AG09319 (cell line): Measurements from ENCODE around the gene RELCH.

Source experiments
- DNase-seq: peaks from one replicate; pipeline ENCODE4 v3.0.0-alpha.2; 2010; ENCODE audit warnings: low read depth; ENCODE audit errors: extremely low read depth
- CTCF ChIP-seq: IDR thresholded peaks from 2 replicates; pipeline ENCODE4 v1.5.1; 2011; ENCODE audit warnings: low read depth, mild to moderate bottlenecking, inconsistent platforms, low read length, moderate library complexity

Gene RELCH

GRCh38 chr18:62328586-62329525 lies 141.8 kb downstream of the RELCH start:
- TF ChIP-seq CTCF, result no peak
- no peak for DNase-seq

DNA sequence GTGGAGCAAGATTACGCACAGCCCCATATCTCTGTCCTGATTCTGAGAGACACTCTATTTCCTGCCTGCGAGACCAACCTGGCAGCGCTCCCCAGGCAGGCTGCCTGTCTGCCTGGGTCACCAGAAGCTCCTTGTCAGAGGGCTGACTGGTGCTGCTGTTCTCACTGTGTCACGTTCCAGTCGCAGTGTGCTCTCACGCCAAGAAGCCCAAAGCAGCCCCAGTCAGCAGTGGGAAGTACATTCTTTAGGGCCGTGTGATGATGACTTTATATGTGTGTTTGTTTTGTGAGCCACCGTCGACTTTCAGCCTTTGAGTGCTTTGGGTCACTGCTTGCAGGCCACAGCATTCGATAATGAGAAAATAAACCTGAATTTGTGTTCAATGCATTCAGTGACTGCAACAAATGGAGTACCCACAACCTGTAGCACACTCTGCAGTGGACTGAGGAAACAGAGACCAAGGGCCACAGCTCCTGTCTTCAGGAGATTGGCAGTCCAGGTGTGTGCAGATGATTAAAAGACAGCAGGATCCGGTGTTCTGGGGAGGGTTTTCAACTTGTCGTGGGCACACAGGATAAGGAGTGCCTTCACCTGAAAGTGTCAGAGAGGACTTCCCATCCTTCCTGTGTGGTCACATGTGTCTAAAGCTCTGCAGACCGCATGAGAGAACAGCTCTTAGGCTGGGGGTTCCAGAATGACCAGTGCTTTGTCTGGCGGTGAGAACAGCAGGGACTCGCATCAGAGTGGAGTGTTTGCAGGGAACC lies 142.8 kb downstream of the RELCH start:
- DNase-seq, result no peak

GRCh38 chr18:62330650-62331049 lies 143.6 kb downstream of the RELCH start:
- DNase-seq, result no peak
- TF ChIP-seq CTCF, result no peak

More for the DNA sequence above, 142.8 kb downstream of the RELCH start:
- no peak for TF ChIP-seq CTCF

GRCh38 chr18:62331581-62332356 lies 144.7 kb downstream of the RELCH start:
- no peak for TF ChIP-seq CTCF
- DNase-seq, result no peak

DNA sequence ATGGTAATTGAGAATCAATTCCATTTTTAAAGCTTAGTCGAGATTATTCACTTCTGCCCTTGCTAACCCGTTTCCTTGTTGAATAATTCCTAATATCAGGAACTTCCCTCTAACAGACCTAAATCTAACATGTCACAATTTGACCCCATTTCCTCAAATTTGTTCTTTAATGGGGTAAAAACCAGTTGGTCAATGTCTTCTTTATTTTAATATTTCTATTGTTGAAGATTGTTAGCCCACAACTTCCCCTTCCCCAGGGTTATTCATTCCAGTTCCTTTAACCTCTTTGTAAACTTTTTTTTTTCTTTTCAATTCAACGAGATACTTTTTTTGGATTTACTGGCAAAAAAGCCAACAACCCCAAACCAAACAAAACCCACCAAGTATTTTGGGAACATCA lies 145.4 kb downstream of the RELCH start:
- no peak for TF ChIP-seq CTCF
- no peak for DNase-seq

- no peak for TF ChIP-seq CTCF
- DNase-seq, result no peak
Observed at GRCh38 chr18:62332964-62333695, 146.1 kb downstream of the RELCH start.
